ENCODE measurements around the gene MACROD2.

The MACROD2 gene

DNA sequence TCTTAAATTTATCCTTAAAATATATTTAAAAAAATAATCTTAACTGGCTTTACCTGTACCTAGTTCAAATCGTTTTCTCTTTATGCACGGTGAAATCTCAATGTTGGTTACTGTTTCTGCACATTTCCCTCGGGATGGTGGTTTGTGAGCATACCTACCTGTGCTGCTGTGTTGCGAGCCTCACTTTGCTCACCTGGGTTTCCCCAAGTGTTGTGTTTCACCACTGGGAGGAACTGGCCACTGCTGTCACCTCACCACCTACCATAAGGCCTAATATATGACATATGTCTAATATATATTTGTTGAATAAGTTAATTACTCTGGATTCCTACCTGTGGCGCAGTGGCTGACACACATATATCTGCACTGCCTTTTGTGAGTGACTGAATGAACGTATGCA lies 835.6 kb downstream of the MACROD2 start:
- TF ChIP-seq ESRRG (CRISPR knock-in tag; IDR thresholded peaks at IDR 0.05) = no peak
- TF ChIP-seq OSR1 (CRISPR knock-in tag; IDR thresholded peaks at IDR 0.05) = no peak
- TF ChIP-seq, protein P1, sequence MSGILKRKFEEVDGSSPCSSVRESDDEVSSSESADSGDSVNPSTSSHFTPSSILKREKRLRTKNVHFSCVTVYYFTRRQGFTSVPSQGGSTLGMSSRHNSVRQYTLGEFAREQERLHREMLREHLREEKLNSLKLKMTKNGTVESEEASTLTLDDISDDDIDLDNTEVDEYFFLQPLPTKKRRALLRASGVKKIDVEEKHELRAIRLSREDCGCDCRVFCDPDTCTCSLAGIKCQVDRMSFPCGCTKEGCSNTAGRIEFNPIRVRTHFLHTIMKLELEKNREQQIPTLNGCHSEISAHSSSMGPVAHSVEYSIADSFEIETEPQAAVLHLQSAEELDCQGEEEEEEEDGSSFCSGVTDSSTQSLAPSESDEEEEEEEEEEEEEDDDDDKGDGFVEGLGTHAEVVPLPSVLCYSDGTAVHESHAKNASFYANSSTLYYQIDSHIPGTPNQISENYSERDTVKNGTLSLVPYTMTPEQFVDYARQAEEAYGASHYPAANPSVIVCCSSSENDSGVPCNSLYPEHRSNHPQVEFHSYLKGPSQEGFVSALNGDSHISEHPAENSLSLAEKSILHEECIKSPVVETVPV (CRISPR knock-in tag; IDR thresholded peaks at IDR 0.05) = no peak
- TF ChIP-seq ZNF70 (CRISPR knock-in tag; IDR thresholded peaks at IDR 0.05) = no peak
- TF ChIP-seq ZFP30 (CRISPR knock-in tag; IDR thresholded peaks at IDR 0.05) = no peak
- no peak for TF ChIP-seq CSDC2 (CRISPR knock-in tag; IDR thresholded peaks at IDR 0.05)
- TF ChIP-seq ISL1 (CRISPR knock-in tag; IDR thresholded peaks at IDR 0.05) = no peak
- no peak for TF ChIP-seq ZC3H10 (CRISPR knock-in tag; IDR thresholded peaks at IDR 0.05)
- ATAC-seq = no peak

DNA sequence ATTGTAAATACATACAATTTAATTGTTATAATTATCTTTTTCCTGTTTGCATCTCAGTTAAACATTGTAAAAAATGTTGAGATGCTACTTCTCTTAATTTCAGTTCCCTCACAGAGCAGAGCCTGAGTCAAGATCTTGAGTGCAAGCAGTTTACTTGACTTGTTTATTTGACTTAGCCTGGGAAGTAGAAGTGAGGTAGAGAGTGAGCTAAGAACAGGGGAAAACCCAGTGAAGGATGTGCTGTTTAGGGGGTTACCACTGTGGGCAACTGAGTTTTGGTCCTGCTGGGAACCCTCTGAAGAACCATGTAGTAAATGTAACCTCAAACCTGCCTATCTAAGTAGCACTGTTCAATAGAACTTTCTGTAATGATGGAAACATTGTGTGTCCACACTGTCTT lies 837.3 kb downstream of the MACROD2 start:
- TF ChIP-seq, protein P1 (CRISPR knock-in tag; IDR thresholded peaks at IDR 0.05) = no peak
- TF ChIP-seq, protein P2, sequence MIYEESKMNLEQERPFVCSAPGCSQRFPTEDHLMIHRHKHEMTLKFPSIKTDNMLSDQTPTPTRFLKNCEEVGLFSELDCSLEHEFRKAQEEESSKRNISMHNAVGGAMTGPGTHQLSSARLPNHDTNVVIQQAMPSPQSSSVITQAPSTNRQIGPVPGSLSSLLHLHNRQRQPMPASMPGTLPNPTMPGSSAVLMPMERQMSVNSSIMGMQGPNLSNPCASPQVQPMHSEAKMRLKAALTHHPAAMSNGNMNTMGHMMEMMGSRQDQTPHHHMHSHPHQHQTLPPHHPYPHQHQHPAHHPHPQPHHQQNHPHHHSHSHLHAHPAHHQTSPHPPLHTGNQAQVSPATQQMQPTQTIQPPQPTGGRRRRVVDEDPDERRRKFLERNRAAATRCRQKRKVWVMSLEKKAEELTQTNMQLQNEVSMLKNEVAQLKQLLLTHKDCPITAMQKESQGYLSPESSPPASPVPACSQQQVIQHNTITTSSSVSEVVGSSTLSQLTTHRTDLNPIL (CRISPR knock-in tag; IDR thresholded peaks at IDR 0.05; ENCODE audit: low read depth) = no peak
- TF ChIP-seq PPARA (CRISPR knock-in tag; IDR thresholded peaks at IDR 0.05; ENCODE audit: borderline replicate concordance) (no peak), GLIS3 (CRISPR knock-in tag; IDR thresholded peaks at IDR 0.05) (no peak), CSDC2 (CRISPR knock-in tag; IDR thresholded peaks at IDR 0.05) (no peak), SNAI2 (CRISPR knock-in tag; IDR thresholded peaks at IDR 0.05) (no peak), OSR1 (CRISPR knock-in tag; IDR thresholded peaks at IDR 0.05) (no peak), ZFP30 (CRISPR knock-in tag; IDR thresholded peaks at IDR 0.05) (no peak), ARNTL (CRISPR knock-in tag; IDR thresholded peaks at IDR 0.05; ENCODE audit: borderline replicate concordance, low read depth) (no peak), TCF4 (CRISPR knock-in tag; IDR thresholded peaks at IDR 0.05; ENCODE audit: borderline replicate concordance) (no peak), BACH2 (CRISPR knock-in tag; IDR thresholded peaks at IDR 0.05; ENCODE audit: borderline replicate concordance) (no peak), ZNF70 (CRISPR knock-in tag; IDR thresholded peaks at IDR 0.05) (no peak), ZNF565 (CRISPR knock-in tag; conservative IDR thresholded peaks at IDR 0.05; ENCODE audit: low read depth) (no peak)
- TF ChIP-seq, protein P3, sequence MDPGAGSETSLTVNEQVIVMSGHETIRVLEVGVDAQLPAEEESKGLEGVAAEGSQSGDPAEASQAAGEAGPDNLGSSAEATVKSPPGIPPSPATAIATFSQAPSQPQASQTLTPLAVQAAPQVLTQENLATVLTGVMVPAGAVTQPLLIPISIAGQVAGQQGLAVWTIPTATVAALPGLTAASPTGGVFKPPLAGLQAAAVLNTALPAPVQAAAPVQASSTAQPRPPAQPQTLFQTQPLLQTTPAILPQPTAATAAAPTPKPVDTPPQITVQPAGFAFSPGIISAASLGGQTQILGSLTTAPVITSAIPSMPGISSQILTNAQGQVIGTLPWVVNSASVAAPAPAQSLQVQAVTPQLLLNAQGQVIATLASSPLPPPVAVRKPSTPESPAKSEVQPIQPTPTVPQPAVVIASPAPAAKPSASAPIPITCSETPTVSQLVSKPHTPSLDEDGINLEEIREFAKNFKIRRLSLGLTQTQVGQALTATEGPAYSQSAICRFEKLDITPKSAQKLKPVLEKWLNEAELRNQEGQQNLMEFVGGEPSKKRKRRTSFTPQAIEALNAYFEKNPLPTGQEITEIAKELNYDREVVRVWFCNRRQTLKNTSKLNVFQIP (CRISPR knock-in tag; IDR thresholded peaks at IDR 0.05; ENCODE audit: borderline replicate concordance, low read depth) = no peak
- no peak for ATAC-seq

DNA sequence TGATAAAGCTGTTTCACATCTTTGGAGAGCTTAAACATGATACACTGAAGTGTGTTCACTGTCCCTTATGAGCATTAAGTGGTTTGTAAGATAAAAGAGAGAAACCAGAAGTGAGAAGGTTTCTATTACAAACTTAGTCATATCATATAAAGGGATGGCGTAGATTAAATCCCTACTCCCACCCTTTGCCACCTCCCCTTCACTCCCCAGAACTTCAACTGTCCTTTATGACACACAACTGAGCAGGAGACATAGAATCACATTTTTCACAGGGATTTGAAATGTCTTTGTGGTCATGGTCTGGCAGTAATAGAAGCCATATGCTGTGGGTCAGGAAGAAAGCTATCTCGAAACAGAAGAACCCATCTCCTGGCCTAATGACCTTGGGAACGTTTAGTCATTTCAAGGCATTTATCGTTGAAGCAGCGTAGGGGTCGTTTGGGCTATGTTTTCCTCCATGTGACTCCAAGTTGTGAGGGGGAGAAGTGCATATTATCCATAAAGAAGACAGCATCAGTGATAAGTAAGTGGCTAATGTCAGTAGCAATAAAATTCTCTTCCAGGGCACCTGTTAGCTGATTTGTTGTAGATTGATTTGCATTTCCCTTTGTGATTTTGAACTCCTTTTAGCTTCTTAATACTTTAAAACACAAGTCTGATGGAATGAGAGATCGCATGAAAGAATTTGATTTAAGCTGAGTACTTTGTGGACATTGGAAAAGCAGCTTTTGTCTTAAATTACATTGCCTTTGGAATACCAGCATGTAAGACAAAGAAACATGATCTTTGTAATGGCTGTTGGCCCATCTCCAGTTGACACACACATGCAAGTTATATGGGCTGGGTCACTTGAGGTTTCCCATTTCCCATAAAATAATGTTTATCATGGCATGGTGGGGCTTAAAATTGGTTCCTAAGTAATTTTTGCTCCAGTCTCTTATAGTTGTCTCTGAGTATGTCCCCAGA lies 843.6 kb downstream of the MACROD2 start:
- TF ChIP-seq BACH2 (CRISPR knock-in tag; IDR thresholded peaks at IDR 0.05; ENCODE audit: borderline replicate concordance) (no peak), TCF4 (CRISPR knock-in tag; IDR thresholded peaks at IDR 0.05; ENCODE audit: borderline replicate concordance) (0 out of 2 replicates have a peak, but pooled peaks have one; percentile 21), ARNTL (CRISPR knock-in tag; IDR thresholded peaks at IDR 0.05; ENCODE audit: borderline replicate concordance, low read depth) (no peak), SNAI2 (CRISPR knock-in tag; IDR thresholded peaks at IDR 0.05) (0 out of 2 replicates have a peak, but pooled peaks have one; percentile 35), GLIS3 (CRISPR knock-in tag; IDR thresholded peaks at IDR 0.05) (no peak), ISL1 (CRISPR knock-in tag; IDR thresholded peaks at IDR 0.05) (peak; percentile 17; the same call in 1 of the 2 replicates)
- TF ChIP-seq, protein P3 (CRISPR knock-in tag; IDR thresholded peaks at IDR 0.05; ENCODE audit: borderline replicate concordance, low read depth) = no peak
- ATAC-seq = peak; percentile 93
